Lung (tissue), 12 donors: Measurements from ENCODE around the gene TMEM117. TPM values are rescaled to one million over a fixed set of nuclear protein-coding genes. Genes with fewer than 3 reads are reported as not detected.
"Not testable (repeated sequence)": the region's sequence is repeated elsewhere in the genome, so short reads cannot be mapped to it uniquely, and the experiment has no call there.

Experiments used
- ATAC-seq: fragments of 200-7000 bp; cut with Tn5 transposase; one replicate; pipeline ENCODE4 v1.9.1; 2020; ENCODE audit warnings: moderate number of reproducible peaks; ENCODE audit not compliant: insufficient read depth, low FRiP score
- DNase-seq, 3 donors: peaks; one replicate each; pipeline ENCODE4 v3.0.0-alpha.2; 2013 to 2017
- H3K27ac ChIP-seq, 2 donors: one replicate each; pipeline ENCODE4 v1.5.1; 2013; ENCODE audit warnings: mild to moderate bottlenecking in 2 of 2, moderate library complexity in 2 of 2, control low read depth in 1 of 2, inconsistent platforms in 1 of 2, low read depth in 1 of 2, low read length in 1 of 2
- H3K27me3 ChIP-seq, 3 donors: one replicate each; pipeline ENCODE4 v1.5.1; 2013; ENCODE audit warnings: low read length in 2 of 3; ENCODE audit not compliant: control insufficient read depth in 3 of 3, insufficient read depth in 3 of 3
- H3K36me3 ChIP-seq, 4 donors: one replicate each; pipeline ENCODE4 v1.5.1; 2013; ENCODE audit warnings: low read length in 4 of 4, mild to moderate bottlenecking in 1 of 4, moderate library complexity in 1 of 4; ENCODE audit not compliant: control insufficient read depth in 4 of 4, insufficient read depth in 4 of 4
- H3K4me1 ChIP-seq, 5 donors: one replicate each; pipeline ENCODE4 v1.5.1; 2013; ENCODE audit warnings: low read length in 5 of 5, mild to moderate bottlenecking in 2 of 5, moderate library complexity in 1 of 5; ENCODE audit not compliant: control insufficient read depth in 5 of 5, insufficient read depth in 5 of 5
- H3K4me3 ChIP-seq: one replicate; pipeline ENCODE4 v1.5.1; 2013; ENCODE audit warnings: mild to moderate bottlenecking, control low read depth, moderate library complexity
- H3K9ac ChIP-seq, 2 donors: one replicate each; pipeline ENCODE4 v1.5.1; 2013; ENCODE audit warnings: low read length in 2 of 2, control low read depth in 1 of 2; ENCODE audit not compliant: insufficient read depth in 1 of 2
- H3K9me3 ChIP-seq, 4 donors: one replicate each; pipeline ENCODE4 v1.5.1; 2013; ENCODE audit warnings: low read length in 3 of 4, mild to moderate bottlenecking in 1 of 4, moderate library complexity in 1 of 4; ENCODE audit not compliant: control insufficient read depth in 4 of 4, insufficient read depth in 3 of 4
- WGBS, 2 donors: extraction: QIAGEN DNeasy Blood & Tissue Kit; methylation state at CpG; one replicate each; pipeline ENCODE4 v1.1.7; 2013; 5-methylcytosine and 5-hydroxymethylcytosine counted together
- polyA plus RNA-seq, 2 donors: library from polyadenylated mRNA; stranded (reverse); fragments of 200-250 nt; gene quantifications; one replicate each; pipeline ENCODE4 v1.2.1, GENCODE V29; 2013
- total RNA-seq, 2 donors: library from RNA; depleted of rRNA in 1 of 2; stranded (reverse); fragments of >200 nt in 1 of 2; gene quantifications; one replicate each; pipeline ENCODE4 v1.2.1, GENCODE V29; 2014 to 2021
- TF ChIP-seq, protein P1 (sequence below): IDR thresholded peaks from 2 replicates; pipeline ENCODE4 v1.5.1; 2012; ENCODE audit warnings: mild to moderate bottlenecking; ENCODE audit errors: control extremely low read depth, extremely low read depth
- donor health status: control.
- donor health status: control.
- donor health status: Bipolar disorder and iron deficiency.
- donor health status: healthy.
- donor health status: DM: yes; HTN: yes; CAD: no.

Gene TMEM117
- total and polyA plus RNA-seq, 4 donors, result 1.2 to 6.1 (median 2.3) TPM

DNA sequence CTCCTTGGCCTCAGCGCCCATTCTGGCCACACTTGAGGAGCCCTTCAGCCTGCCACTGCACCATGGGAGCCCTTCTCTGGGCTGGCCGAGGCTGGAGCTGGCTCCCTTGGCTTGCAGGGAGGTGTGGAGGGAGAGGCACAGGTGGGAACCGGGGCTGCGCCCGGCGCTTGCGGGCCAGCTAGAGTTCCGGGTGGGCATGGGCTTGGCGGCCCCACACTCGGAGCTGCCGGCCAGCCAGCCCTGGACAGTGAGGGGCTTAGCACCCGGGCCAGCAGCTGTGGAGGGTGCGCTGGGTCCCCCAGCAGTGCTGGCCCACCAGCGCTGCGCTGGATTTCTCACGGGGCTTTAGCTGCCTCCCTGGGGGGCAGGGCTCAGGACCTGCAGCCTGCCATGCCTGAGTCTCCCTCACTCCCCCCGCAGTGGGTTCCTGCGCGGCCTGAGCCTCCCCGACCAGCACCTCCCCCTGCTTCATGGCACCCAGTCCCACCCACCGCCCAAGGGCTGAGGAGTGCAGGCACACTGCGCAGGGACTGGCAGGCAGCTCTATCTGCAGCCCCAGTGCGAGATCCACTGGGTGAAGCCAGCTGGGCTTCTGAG is 28.0 kb downstream of the TMEM117 start:
- DNase-seq (no peak), ATAC-seq (no peak)
- Histone ChIP-seq H3K4me3 (no peak overlapping the region), H3K27me3 (no peaks in the 10 kb centered on the region), H3K9me3 (no peaks in the 10 kb centered on the region), H3K4me1 (no peaks in the 10 kb centered on the region), H3K36me3 (no peaks in the 10 kb centered on the region), H3K27ac (no peak overlapping the region), H3K9ac (no peak overlapping the region)
- TF ChIP-seq, protein P1, sequence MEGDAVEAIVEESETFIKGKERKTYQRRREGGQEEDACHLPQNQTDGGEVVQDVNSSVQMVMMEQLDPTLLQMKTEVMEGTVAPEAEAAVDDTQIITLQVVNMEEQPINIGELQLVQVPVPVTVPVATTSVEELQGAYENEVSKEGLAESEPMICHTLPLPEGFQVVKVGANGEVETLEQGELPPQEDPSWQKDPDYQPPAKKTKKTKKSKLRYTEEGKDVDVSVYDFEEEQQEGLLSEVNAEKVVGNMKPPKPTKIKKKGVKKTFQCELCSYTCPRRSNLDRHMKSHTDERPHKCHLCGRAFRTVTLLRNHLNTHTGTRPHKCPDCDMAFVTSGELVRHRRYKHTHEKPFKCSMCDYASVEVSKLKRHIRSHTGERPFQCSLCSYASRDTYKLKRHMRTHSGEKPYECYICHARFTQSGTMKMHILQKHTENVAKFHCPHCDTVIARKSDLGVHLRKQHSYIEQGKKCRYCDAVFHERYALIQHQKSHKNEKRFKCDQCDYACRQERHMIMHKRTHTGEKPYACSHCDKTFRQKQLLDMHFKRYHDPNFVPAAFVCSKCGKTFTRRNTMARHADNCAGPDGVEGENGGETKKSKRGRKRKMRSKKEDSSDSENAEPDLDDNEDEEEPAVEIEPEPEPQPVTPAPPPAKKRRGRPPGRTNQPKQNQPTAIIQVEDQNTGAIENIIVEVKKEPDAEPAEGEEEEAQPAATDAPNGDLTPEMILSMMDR, result no peak
- 98% methylated on average over 18 to 23 of the region's 23 CpGs for WGBS, 2 donors

DNA sequence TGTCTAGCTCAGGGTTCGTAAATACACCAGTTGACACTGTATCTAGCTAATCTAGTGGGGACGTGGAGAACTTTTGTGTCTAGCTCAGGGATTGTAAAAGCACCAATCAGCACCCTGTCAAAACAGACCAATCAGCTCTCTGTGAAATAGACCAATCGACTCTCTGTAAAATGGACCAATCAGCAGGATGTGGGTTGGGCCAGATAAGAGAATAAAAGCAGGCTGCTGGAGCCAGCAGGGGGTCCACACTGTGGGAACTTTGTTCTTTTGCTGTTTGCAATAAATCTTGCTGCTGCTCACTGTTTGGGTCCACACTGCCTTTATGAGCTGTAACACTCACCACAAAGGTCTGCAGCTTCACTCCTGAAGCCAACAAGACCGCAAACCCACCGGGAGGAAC is 28.7 kb downstream of the TMEM117 start:
- not testable (repeated sequence) for H3K27me3 ChIP-seq, H3K9ac ChIP-seq, DNase-seq, H3K36me3 ChIP-seq, H3K9me3 ChIP-seq, H3K4me3 ChIP-seq, ATAC-seq, H3K27ac ChIP-seq, H3K4me1 ChIP-seq
- WGBS, 2 donors, result 94 to 99% methylated on average over 5 of the region's 5 CpGs

DNA sequence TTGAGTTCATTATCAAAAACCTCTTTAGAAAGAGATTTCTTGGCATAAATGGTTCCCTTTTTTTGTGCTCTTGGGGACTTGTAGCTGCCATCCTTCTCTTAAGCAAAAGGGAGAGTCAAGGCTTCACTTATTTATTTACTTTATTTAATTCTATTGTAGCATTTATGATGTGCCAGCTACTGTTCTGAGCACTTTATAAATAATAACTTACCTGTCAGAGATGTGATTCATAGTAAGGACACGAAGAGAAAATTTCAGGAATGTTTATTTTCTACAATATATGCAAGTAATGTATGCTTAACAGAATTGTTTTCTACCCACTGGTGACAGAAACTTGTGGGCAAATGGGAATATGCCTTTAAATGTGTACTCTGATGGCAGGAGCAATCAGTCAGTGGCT is 33.3 kb downstream of the TMEM117 start:
- H3K27ac ChIP-seq, result no peak overlapping the region
- H3K27me3 ChIP-seq, result no peaks in the 10 kb centered on the region
- no peaks in the 10 kb centered on the region for H3K4me1 ChIP-seq
- TF ChIP-seq, protein P1, result no peak
- DNase-seq (no peak), ATAC-seq (no peak)
- H3K9ac ChIP-seq, result no peak overlapping the region
- no peaks in the 10 kb centered on the region for H3K36me3 ChIP-seq
- H3K4me3 ChIP-seq, result no peak overlapping the region
- 77 to 84% methylated on average over 1 of the region's 1 CpG for WGBS, 2 donors
- no peaks in the 10 kb centered on the region for H3K9me3 ChIP-seq

DNA sequence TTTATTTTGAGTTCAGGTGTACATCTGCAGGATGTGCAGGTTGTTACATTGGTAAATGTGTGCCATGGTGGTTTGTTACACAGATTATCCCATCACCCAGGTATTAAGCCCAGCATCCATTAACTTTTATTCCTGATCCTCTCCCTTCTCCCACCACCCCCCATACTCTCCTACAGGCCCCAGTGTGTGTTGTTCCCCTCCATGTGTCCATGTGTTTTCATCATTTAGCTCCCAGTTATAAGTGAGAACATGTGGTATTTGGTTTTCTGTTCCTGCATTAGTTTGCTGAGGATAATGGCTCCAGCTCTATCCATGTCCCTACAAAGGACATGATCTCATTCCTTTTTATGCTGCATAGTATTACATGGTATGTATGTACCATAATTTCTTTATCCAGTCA is 33.9 kb downstream of the TMEM117 start:
- not testable (repeated sequence) for H3K4me1 ChIP-seq, H3K27me3 ChIP-seq, H3K4me3 ChIP-seq, H3K36me3 ChIP-seq, ATAC-seq, H3K9me3 ChIP-seq, H3K9ac ChIP-seq, H3K27ac ChIP-seq, DNase-seq

DNA sequence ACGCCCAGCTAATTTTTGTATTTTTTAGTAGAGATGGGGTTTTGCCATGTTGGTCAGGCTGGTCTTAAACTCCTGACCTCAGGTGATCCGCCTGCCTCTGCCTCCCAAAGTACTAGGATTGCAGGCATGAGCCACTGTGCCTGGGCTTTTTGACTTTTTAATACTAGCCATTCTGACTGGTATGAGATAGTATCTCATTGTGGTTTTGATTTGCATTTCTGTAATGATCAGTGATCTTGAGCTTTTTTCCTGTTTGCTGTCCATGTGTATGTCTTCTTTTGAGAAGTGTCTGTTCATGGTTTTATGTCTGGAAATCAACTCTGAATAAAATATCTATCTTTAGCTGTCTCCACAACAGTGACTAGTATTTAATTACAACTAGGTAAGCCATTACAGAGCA is 35.4 kb downstream of the TMEM117 start:
- ATAC-seq, H3K9me3 ChIP-seq, DNase-seq, H3K27ac ChIP-seq, H3K4me1 ChIP-seq, H3K36me3 ChIP-seq, H3K9ac ChIP-seq, H3K4me3 ChIP-seq, H3K27me3 ChIP-seq: not testable (repeated sequence)
- 95 to 97% methylated on average over 2 of the region's 2 CpGs for WGBS, 2 donors
